Islet of Langerhans (tissue), 1 donor: ENCODE measurements around the gene C4BPB.

ENCODE experiments used
- FAIRE-seq: peaks from one replicate; lab custom pipeline; 2011; peaks lifted over from hg19 to GRCh38; lab: Jason Lieb, UNC

The C4BPB gene

GRCh38 chr1:207145401-207146058 is 56.9 kb downstream of the C4BPB start:
- no peak for FAIRE-seq
